B cell (primary cell): ENCODE results near the gene IFNGR1.
"Not testable (repeated sequence)": the region's sequence is repeated elsewhere in the genome, so short reads cannot be mapped to it uniquely, and the experiment has no call there.

Source experiments
- EZH2 ChIP-seq: IDR thresholded peaks from 2 replicates; pipeline ENCODE4 v1.6.1; 2012; ENCODE audit warnings: borderline replicate concordance, low read depth, mild to moderate bottlenecking, moderate library complexity, low read length; ENCODE audit not compliant: insufficient read depth, poor library complexity, severe bottlenecking
- TF ChIP-seq, protein P1 (sequence below): fragments of 200-600 bp; IDR thresholded peaks from one replicate; pipeline ENCODE4 v1.8.0; 2022; ENCODE audit warnings: antibody characterized with exemption, mild to moderate bottlenecking

GRCh38 chr6:137254430-137254829, 35.2 kb upstream of the IFNGR1 start:
- TF ChIP-seq, protein P1, sequence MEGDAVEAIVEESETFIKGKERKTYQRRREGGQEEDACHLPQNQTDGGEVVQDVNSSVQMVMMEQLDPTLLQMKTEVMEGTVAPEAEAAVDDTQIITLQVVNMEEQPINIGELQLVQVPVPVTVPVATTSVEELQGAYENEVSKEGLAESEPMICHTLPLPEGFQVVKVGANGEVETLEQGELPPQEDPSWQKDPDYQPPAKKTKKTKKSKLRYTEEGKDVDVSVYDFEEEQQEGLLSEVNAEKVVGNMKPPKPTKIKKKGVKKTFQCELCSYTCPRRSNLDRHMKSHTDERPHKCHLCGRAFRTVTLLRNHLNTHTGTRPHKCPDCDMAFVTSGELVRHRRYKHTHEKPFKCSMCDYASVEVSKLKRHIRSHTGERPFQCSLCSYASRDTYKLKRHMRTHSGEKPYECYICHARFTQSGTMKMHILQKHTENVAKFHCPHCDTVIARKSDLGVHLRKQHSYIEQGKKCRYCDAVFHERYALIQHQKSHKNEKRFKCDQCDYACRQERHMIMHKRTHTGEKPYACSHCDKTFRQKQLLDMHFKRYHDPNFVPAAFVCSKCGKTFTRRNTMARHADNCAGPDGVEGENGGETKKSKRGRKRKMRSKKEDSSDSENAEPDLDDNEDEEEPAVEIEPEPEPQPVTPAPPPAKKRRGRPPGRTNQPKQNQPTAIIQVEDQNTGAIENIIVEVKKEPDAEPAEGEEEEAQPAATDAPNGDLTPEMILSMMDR: not testable (repeated sequence)
- not testable (repeated sequence) for TF ChIP-seq EZH2
